SK-N-SH treated with all-trans-retinoic acid at 6 μM for 48 hours (cell line): Measurements from ENCODE around the gene GATC.
"Not testable (repeated sequence)": the region's sequence is repeated elsewhere in the genome, so short reads cannot be mapped to it uniquely, and the experiment has no call there.

Source experiments
- GLIS3 ChIP-seq: fragments of 250-450 bp; sonication (Bioruptor Pico); IDR thresholded peaks from 2 replicates; pipeline ENCODE4 v1.5.0; 2020; ENCODE audit warnings: mild to moderate bottlenecking, moderate library complexity
- PPARA ChIP-seq: fragments of 250-450 bp; sonication (Bioruptor Pico); IDR thresholded peaks from 2 replicates; pipeline ENCODE4 v1.5.0; 2020; ENCODE audit warnings: mild to moderate bottlenecking, borderline replicate concordance
- RARB ChIP-seq: fragments of 250-450 bp; sonication (Bioruptor Pico); IDR thresholded peaks from 2 replicates; pipeline ENCODE4 v1.8.0; 2021; ENCODE audit warnings: mild to moderate bottlenecking, moderate library complexity
- ZNF70 ChIP-seq: fragments of 450-650 bp; formaldehyde crosslinking; IDR thresholded peaks from 2 replicates; pipeline ENCODE4 v1.5.0; 2020; ENCODE audit warnings: mild to moderate bottlenecking, moderate library complexity
- TF ChIP-seq, protein P1 (sequence below): fragments of 250-450 bp; sonication (Bioruptor Pico); IDR thresholded peaks from 2 replicates; pipeline ENCODE4 v1.8.0; 2020; ENCODE audit warnings: mild to moderate bottlenecking, moderate library complexity, borderline replicate concordance

DNA sequence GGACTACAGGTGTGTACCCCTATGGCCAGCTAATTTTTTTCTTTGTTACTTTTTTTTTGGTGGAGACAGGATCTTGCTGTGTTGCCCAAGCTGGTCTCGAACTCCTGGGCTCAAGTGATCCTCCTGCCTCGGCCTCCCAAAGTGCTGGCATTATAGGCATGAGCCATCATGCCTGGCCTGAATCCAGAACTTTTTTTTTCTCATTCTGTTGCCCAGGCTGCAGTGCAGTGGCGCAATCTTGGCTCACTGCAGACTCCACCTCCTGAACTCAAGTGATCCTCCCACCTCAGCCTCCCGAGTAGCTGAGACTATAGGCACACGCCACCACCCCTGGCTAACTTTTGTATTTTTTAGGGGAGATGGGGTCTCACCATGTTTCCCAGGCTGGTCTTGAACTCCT lies 6.3 kb downstream of the GATC start:
- TF ChIP-seq RARB, PPARA, GLIS3, ZNF70 (CRISPR knock-in tag): not testable (repeated sequence)
- TF ChIP-seq, protein P1, sequence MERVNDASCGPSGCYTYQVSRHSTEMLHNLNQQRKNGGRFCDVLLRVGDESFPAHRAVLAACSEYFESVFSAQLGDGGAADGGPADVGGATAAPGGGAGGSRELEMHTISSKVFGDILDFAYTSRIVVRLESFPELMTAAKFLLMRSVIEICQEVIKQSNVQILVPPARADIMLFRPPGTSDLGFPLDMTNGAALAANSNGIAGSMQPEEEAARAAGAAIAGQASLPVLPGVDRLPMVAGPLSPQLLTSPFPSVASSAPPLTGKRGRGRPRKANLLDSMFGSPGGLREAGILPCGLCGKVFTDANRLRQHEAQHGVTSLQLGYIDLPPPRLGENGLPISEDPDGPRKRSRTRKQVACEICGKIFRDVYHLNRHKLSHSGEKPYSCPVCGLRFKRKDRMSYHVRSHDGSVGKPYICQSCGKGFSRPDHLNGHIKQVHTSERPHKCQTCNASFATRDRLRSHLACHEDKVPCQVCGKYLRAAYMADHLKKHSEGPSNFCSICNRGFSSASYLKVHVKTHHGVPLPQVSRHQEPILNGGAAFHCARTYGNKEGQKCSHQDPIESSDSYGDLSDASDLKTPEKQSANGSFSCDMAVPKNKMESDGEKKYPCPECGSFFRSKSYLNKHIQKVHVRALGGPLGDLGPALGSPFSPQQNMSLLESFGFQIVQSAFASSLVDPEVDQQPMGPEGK (CRISPR knock-in tag): not testable (repeated sequence)
